Measurements from ENCODE around the gene PTPRK.

DNA sequence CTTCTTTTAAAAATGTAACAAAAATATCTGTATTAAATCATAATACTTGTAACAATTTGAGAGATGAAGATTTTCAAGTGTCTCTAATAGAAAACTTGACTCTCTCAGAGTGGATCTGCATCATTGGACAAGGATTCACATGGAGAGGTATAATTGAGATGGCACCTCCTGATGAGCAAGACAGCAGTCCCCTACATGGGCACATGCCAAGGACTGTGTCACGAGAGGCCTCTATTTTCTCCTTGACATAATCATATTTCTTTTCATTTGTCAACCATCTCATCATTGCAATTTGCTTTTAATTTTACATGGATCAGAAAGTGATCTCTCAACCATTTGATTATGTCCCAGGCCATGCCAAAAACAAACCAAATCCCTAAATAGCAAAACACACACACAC lies 412.7 kb downstream of the PTPRK start:
- TF ChIP-seq CTCF (conservative IDR thresholded peaks at IDR 0.05; ENCODE audit: low read length) (no peak), EZH2phosphoT487 (IDR thresholded peaks at IDR 0.05; ENCODE audit: borderline replicate concordance, low read depth, low read length) (no peak)
